Measurements from ENCODE around the gene RPTN.

DNA sequence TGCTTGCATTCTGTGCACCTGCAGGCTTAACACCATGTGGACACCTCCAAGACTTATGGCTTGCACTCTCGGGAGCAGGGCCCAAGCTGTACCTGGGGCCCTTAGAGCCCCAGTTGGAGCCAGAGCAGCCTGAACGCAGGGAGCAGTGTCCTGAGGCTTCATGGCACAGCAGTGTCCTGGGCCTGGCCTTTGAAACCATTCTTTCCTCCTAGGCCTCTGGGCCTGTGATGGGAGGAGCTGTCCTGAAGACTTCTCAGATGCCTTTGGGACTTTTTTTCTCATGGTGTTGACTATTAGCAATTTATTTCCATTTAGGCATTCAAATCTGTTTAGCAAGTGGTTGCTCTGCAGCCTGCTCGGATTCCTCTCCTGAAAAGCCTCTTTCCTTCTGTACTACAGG, 11.0 kb downstream of the RPTN start:
- TF ChIP-seq, protein P1, sequence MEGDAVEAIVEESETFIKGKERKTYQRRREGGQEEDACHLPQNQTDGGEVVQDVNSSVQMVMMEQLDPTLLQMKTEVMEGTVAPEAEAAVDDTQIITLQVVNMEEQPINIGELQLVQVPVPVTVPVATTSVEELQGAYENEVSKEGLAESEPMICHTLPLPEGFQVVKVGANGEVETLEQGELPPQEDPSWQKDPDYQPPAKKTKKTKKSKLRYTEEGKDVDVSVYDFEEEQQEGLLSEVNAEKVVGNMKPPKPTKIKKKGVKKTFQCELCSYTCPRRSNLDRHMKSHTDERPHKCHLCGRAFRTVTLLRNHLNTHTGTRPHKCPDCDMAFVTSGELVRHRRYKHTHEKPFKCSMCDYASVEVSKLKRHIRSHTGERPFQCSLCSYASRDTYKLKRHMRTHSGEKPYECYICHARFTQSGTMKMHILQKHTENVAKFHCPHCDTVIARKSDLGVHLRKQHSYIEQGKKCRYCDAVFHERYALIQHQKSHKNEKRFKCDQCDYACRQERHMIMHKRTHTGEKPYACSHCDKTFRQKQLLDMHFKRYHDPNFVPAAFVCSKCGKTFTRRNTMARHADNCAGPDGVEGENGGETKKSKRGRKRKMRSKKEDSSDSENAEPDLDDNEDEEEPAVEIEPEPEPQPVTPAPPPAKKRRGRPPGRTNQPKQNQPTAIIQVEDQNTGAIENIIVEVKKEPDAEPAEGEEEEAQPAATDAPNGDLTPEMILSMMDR (conservative IDR thresholded peaks at IDR 0.05), result no peak
- TF ChIP-seq ZFX (IDR thresholded peaks at IDR 0.05), result no peak
